ENCODE data around the gene BSCL2.

GRCh38 chr11:62687508-62688396 lies 19.5 kb downstream of the BSCL2 start:
- TF ChIP-seq, protein P1, sequence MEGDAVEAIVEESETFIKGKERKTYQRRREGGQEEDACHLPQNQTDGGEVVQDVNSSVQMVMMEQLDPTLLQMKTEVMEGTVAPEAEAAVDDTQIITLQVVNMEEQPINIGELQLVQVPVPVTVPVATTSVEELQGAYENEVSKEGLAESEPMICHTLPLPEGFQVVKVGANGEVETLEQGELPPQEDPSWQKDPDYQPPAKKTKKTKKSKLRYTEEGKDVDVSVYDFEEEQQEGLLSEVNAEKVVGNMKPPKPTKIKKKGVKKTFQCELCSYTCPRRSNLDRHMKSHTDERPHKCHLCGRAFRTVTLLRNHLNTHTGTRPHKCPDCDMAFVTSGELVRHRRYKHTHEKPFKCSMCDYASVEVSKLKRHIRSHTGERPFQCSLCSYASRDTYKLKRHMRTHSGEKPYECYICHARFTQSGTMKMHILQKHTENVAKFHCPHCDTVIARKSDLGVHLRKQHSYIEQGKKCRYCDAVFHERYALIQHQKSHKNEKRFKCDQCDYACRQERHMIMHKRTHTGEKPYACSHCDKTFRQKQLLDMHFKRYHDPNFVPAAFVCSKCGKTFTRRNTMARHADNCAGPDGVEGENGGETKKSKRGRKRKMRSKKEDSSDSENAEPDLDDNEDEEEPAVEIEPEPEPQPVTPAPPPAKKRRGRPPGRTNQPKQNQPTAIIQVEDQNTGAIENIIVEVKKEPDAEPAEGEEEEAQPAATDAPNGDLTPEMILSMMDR (IDR thresholded peaks at IDR 0.05): no peak
- TF ChIP-seq EZH2 (IDR thresholded peaks at IDR 0.05): no peak
- no peak for TF ChIP-seq EZH2phosphoT487 (IDR thresholded peaks at IDR 0.05)
